Posterior vena cava (tissue), 2 donors: Measurements from ENCODE around the gene ODF2L. TPM values are rescaled to one million over a fixed set of nuclear protein-coding genes. Genes with fewer than 3 reads are reported as not detected.

ENCODE experiments used
- DNase-seq: peaks from one replicate; pipeline ENCODE4 v3.0.0-alpha.2; 2020; ENCODE audit warnings: low spot score
- intact Hi-C, 2 donors: fragments of 100-400 bp; cut with DNase I; formaldehyde crosslinking; loops; one replicate each; pipeline versions ENCODE4 v1.14.1 to v1.14.2; 2022 to 2023
- long read RNA-seq, 2 donors: library from polyadenylated mRNA; unstranded; transcript quantifications; one replicate each; pipeline ENCODE4 v2.0.0, GENCODE V29; 2020 to 2021
- total RNA-seq, 2 donors: library from RNA; stranded (reverse); fragmentation: NEBNext Ultra II Directional; extraction: Animal tissue kit (Norgen Biotek cat#: 25700); gene quantifications; one replicate each; pipeline ENCODE4 v1.2.1, GENCODE V29; 2021
- donor health status: DM: yes; HTN: yes; CAD: no.
- donor health status: DM: yes; HTN: yes; CAD: no.

ODF2L gene, protein sequence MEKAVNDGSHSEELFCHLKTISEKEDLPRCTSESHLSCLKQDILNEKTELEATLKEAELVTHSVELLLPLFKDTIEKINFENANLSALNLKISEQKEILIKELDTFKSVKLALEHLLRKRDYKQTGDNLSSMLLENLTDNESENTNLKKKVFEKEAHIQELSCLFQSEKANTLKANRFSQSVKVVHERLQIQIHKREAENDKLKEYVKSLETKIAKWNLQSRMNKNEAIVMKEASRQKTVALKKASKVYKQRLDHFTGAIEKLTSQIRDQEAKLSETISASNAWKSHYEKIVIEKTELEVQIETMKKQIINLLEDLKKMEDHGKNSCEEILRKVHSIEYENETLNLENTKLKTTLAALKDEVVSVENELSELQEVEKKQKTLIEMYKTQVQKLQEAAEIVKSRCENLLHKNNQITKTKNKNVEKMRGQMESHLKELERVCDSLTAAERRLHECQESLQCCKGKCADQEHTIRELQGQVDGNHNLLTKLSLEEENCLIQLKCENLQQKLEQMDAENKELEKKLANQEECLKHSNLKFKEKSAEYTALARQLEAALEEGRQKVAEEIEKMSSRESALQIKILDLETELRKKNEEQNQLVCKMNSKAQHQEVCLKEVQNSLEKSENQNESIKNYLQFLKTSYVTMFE
- 10 to 100 TPM; 25.9 to 33.6 TPM for total RNA-seq
- long read RNA-seq, donor 1, partial matches to known transcripts, result 3 of 10 reads
- long read RNA-seq, donor 1, other reads (novel, unspliced or antisense), result 5 of 10 reads
- long read RNA-seq, donor 2, partial matches to known transcripts, result 10 of 20 reads
- long read RNA-seq, donor 2, other reads (novel, unspliced or antisense), result 7 of 20 reads

GRCh38 chr1:86395751-86396497 is at the start of gene ODF2L:
Gene ODF2L (minus strand): TSS chr1:86396323. CDS start chr1:86387027, 9,296 bp downstream.
- intact Hi-C loops, result no loop called here
- DNase-seq, result peak; percentile 97

GRCh38 chr1:86445919-86446318 is 49.8 kb upstream of the ODF2L start:
- no peak for DNase-seq
- intact Hi-C loops, result no loop called here

GRCh38 chr1:86441997-86442396 is 45.9 kb upstream of the ODF2L start:
- DNase-seq, result no peak
- intact Hi-C loops, result no loop called here

DNA sequence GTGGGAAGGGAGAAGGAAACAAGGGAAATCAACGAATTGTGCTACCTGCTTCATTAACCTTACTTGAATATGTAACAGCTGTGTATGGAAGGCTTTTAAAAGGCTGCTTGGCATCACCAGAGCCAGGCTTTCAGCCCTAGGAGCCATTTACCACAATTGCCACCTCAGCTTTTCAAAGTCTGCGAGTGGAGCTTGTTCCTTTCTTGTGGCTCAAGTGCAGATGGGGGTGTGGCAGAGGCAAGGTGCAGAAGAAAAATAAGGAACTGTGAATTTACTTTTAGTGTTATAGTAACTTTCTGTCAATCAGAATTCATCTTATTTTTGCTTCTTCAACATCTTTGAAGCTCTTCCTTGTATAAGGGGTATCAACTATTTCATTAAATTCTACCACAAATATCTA is 45.5 kb upstream of the ODF2L start:
- intact Hi-C loops, result no loop called here

GRCh38 chr1:86436041-86436440 is 39.9 kb upstream of the ODF2L start:
- intact Hi-C loops, result no loop called here
- no peak for DNase-seq

More for the DNA sequence above, 45.5 kb upstream of the ODF2L start:
- no peak for DNase-seq

- no peak for DNase-seq
- intact Hi-C loops, result no loop called here
Measured at GRCh38 chr1:86435327-86435726, 39.2 kb upstream of the ODF2L start.

DNA sequence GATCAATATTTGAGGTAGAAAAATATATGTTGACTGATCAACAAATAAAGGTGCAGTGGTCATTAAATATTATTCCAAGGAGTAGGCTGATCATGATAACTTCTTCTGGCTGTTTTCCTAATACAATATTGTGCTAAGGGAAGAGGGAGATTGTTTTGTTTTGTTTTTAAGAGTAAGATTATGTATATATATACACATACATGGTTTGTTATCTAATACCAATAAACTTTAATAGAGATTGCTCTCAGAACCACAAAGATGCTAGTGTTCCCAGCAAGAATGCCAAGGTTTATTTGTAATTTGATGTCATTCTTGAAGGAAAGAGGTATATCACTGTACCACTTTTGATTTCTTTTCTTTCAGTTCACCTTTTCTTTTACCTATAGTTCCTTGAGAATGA is 37.9 kb upstream of the ODF2L start:
- DNase-seq, result no peak
- intact Hi-C loops, result no loop called here

DNA sequence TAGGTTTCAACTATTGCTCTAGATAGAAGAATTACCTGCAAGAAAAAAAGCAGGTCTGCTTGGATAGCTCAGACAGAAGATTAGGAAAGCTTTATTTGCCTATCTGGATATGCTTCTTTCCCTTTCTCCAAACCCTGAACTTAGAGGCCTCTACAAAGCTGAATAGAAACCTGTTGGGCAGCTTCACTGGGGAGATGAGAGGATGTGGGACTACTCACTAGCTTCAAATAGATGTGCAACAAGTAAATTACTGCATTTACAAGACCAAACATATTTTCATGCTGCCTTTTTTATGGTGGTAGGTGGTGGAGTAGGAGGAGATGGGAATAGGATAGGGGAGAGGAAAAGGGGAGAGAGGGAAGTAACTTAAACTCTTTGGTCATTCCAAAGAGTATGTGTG is 34.3 kb upstream of the ODF2L start:
- DNase-seq, result no peak
- intact Hi-C loops, result no loop called here

DNA sequence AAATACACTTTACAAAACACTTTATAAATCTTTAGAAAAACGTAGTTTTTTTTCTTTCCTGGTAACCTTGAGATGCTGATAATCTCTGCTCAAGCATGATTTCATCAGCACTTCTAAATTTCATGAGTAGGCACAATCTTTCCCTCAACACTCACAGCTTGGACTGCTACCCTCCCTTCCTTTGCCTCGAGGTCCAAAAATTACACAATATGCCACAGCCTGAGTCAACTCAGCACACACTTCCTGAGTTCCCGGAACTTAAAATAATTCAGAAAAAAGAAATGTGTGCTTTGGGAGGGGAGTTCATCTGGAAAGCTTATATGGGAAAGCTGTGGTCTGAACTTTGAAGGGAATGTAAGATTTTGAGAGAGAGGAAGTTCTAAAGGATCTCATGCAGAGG is 33.7 kb upstream of the ODF2L start:
- no peak for DNase-seq
- intact Hi-C loops, result no loop called here

DNA sequence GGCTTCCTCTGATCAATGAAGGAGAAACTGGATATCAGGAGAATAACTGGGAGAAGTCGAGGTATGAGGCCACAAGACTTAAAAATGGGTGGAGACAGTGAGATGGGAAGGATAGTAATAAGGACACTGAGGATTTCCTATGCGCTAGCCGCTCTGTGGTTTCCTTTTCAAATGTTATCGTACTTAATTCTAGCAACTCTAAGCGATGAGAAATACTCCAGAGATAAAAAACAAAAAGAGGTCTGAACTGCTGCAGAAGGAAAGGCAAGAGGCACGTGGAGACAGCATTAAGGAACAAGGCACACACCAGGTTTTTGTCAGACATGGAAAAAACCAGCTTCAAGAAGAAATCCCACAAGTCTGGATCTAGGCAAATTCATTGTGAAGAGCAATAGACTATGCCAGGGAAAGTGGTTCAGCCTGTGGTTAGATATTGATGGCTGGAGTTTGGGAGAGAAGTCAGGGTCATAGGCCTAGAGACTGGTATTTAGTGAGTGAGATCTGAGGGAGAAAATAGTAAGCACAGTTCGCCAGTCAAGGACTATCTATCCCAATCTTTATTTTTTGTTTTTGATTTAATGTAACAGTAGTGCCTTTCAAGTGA is 33.1 kb upstream of the ODF2L start:
- DNase-seq, result no peak
- intact Hi-C loops, result no loop called here

DNA sequence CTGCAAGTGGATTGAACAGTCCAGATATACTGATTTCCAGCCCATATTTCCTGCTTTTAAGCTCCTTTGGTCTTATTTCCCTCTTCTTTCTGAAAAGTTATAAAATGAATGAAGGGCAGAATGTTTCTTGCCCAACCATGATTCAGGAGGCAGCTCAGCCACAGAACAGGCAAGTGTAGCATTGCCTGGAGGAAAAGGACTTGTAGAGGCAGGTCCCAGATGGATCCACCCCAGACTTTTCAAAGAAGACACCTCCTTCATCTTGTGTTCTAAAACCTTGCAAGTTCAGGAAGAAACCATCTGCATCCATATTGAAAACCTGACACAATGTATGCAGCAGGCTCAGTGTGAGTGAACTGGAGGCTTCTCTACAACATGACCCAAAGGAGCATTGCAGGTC is 27.8 kb upstream of the ODF2L start, which contains the start of gene CLCA2:
TSS of gene CLCA2 (plus strand) at position 299 of the 400 bp plus-strand sequence. CDS start at position 376, 77 bp downstream.
- intact Hi-C loops, result no loop called here

DNA sequence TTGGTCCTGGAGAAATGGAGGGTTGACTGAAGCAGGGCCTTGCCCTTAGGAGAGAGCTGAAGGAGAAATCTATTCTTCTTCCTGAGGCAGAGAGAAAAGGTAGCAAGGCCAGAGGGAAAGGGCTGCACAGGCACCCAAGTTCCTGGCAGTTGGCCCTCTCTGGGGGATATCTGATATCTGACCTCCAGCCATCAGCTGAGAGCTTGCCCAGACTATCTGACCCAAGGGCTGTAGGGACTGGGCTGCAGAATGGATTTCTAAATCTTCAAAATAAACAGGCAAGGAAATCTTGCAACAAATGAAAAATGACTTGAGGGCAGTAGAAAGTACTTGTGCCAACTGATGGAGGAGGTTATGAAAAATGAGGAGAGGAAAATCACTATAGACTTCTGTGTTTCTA is 27.4 kb upstream of the ODF2L start:
- no peak for DNase-seq
- intact Hi-C loops, result no loop called here

More for the DNA sequence above, 27.8 kb upstream of the ODF2L start, which contains the start of gene CLCA2:
- no peak for DNase-seq

GRCh38 chr1:86421601-86422280 is 25.6 kb upstream of the ODF2L start:
- intact Hi-C loops, result no loop called here
- no peak for DNase-seq

DNA sequence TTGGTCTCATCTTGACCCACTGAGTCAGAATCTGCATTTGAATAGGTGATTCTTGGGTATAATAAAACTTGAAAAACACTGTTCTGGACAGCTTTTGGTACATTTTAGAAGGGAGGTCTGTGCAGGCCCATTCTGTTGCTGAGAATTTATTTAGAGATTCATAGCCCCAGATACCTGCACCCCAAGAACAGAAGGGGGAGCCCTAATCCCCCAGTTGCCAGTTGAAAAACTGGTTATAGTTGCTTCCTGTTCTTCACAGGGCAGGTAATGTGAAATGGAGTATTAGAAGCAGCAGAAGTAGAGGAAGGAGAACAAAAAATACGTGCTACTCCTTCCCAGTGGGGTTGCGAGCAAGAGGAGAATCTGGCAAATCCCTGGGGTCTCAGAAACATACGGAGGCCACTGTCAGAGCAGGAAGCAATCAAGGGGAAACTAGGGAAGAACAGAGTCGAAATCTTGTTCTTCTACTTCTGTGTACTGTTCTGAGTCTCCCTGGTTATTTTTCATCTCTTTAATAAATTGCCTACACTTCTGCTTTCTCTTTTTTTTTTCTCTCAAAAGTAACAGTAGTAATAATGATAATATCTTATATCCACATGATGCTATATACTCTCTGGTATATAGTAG is 23.3 kb upstream of the ODF2L start:
- intact Hi-C loops, result no loop called here
- no peak for DNase-seq

DNA sequence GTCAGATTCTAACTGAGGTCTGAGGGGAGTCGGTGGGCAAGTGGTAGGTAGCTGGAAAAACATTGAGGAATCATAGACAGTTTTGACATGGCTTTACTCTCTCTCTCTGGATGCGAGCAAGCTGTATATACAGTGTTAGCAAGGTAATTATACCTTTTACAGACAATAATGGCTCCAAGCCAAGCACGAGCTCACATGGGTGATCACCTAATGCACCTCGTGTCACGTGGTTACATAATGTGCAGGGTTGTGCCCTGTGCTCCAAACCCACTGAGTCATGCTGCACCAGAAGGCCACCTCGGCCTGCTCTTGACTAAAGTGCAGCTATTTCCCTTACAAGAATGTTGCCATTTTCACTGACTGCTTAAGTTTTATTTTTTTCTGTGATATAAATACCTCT is 20.2 kb upstream of the ODF2L start:
- intact Hi-C loops, result no loop called here
- no peak for DNase-seq

- no peak for DNase-seq
Measured at GRCh38 chr1:86410879-86411278, 14.8 kb upstream of the ODF2L start.

DNA sequence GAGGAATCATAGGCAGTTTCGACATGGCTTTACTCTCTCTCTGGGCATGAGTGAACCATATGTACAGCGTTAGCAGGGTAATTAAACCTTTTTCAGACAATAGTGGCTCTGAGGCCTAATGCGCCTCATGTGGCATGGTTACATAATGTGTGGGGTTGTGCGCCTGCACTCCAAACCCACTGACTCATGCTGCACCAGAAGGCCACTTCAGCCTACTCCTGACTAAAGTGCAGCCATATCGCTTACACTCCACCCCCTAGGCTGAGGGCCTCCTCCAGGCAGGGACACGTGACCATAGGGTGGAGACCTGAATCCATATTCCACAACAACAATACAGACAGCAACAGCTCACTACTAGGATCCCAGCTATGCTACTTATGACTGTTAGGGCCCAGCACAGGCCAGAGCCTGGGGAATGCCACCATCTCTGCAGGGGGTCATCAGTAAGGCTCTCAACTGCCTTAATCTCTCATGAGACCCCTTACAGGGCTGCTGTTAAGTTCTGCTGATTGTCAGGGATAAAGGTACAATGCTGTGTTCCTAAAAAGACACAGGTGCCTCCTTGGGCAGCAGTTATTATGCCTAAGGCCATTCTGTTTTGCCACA is 13.4 kb upstream of the ODF2L start:
- DNase-seq, result no peak
- intact Hi-C loops, result no loop called here

More at GRCh38 chr1:86410879-86411278, 14.8 kb upstream of the ODF2L start:
- intact Hi-C loops, result no loop called here

DNA sequence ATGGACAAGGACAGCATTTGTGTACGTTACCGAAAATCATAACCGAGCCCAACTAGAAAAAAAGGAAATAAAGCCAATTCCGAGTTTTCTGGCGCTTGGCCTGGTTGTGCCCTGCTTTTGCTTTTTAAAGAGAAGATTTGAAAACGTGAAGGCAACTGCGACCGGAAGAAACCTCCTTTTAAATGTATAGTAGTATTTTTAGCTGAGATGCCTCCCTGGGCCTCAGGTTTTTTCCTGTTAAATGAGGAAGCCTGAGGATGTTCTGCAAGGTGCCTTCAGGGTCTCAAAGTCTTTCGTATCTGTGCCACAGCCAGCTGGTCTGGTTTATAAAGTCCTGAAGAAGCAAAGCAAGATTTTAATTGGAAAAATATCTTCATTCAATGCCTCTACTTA is 371 bp upstream of the ODF2L start:
- intact Hi-C loops, result no loop called here
- DNase-seq, result no peak
